Measurements from ENCODE around the gene PNPLA1.

GRCh38 chr6:36319436-36319762 is 49.5 kb downstream of the PNPLA1 start:
- TF ChIP-seq, protein P1, sequence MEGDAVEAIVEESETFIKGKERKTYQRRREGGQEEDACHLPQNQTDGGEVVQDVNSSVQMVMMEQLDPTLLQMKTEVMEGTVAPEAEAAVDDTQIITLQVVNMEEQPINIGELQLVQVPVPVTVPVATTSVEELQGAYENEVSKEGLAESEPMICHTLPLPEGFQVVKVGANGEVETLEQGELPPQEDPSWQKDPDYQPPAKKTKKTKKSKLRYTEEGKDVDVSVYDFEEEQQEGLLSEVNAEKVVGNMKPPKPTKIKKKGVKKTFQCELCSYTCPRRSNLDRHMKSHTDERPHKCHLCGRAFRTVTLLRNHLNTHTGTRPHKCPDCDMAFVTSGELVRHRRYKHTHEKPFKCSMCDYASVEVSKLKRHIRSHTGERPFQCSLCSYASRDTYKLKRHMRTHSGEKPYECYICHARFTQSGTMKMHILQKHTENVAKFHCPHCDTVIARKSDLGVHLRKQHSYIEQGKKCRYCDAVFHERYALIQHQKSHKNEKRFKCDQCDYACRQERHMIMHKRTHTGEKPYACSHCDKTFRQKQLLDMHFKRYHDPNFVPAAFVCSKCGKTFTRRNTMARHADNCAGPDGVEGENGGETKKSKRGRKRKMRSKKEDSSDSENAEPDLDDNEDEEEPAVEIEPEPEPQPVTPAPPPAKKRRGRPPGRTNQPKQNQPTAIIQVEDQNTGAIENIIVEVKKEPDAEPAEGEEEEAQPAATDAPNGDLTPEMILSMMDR (IDR thresholded peaks at IDR 0.05; ENCODE audit: low read depth, low read length, poor library complexity, severe bottlenecking) = no peak
- TF ChIP-seq EZH2phosphoT487 (IDR thresholded peaks at IDR 0.05; ENCODE audit: borderline replicate concordance, low read length) = no peak
